GM23338 (cell line): ENCODE measurements around the gene RHOT1. TPM values are rescaled to one million over a fixed set of nuclear protein-coding genes. Genes with fewer than 3 reads are reported as not detected.

Experiments
- ATAC-seq: fragments of 200-7000 bp; cut with Tn5 transposase; 3 replicates; pipeline ENCODE4 v1.9.1; 2020
- DNase-seq: peaks from one replicate; pipeline ENCODE4 v3.0.0-alpha.2; 2015; ENCODE audit warnings: low spot score
- H2AFZ ChIP-seq: fragments of 200-600 bp; sonication (generic); 2 replicates; pipeline ENCODE4 v1.8.0; 2016; ENCODE audit warnings: antibody characterized with exemption, mild to moderate bottlenecking, moderate library complexity
- H3F3A ChIP-seq: fragments of 200-600 bp; sonication (generic); replicated peaks from 2 replicates; pipeline ENCODE4 v1.8.0; 2017; ENCODE audit warnings: antibody characterized with exemption, mixed run types, low read depth
- H3K27ac ChIP-seq: fragments of 200-600 bp; sonication (generic); 2 replicates; pipeline ENCODE4 v1.6.1; 2016; ENCODE audit warnings: low read depth
- H3K27me3 ChIP-seq: fragments of 200-600 bp; sonication (generic); 2 replicates; pipeline ENCODE4 v1.8.0; 2016; ENCODE audit warnings: mild to moderate bottlenecking, mixed run types, moderate library complexity; ENCODE audit not compliant: insufficient read depth
- H3K36me3 ChIP-seq: fragments of 200-600 bp; sonication (generic); 2 replicates; pipeline ENCODE4 v1.8.0; 2016; ENCODE audit warnings: mild to moderate bottlenecking; ENCODE audit not compliant: insufficient read depth
- H3K4me1 ChIP-seq: fragments of 200-600 bp; sonication (generic); 2 replicates; pipeline ENCODE4 v1.8.0; 2016; ENCODE audit warnings: mild to moderate bottlenecking, moderate library complexity; ENCODE audit not compliant: insufficient read depth
- H3K4me2 ChIP-seq: fragments of 200-600 bp; sonication (generic); 2 replicates; pipeline ENCODE4 v1.7.1; 2017; ENCODE audit warnings: mixed run types
- H3K4me3 ChIP-seq: fragments of 200-600 bp; sonication (generic); 2 replicates; pipeline ENCODE4 v1.6.1; 2016; ENCODE audit warnings: mixed run types
- H3K79me2 ChIP-seq: fragments of 200-600 bp; sonication (generic); replicated peaks from 2 replicates; pipeline ENCODE4 v1.8.0; 2017; ENCODE audit warnings: mild to moderate bottlenecking; ENCODE audit not compliant: insufficient read depth
- H3K9me2 ChIP-seq: fragments of 200-600 bp; sonication (generic); 2 replicates; pipeline ENCODE4 v1.8.0; 2017; ENCODE audit not compliant: insufficient read depth
- H4K20me1 ChIP-seq: fragments of 200-600 bp; sonication (generic); replicated peaks from 2 replicates; pipeline ENCODE4 v1.8.0; 2017; ENCODE audit warnings: mild to moderate bottlenecking; ENCODE audit not compliant: insufficient read depth
- H3K27ac Mint-ChIP-seq: 2 replicates; pipeline ENCODE4 v1.8.0; 2020; ENCODE audit warnings: inconsistent platforms, mild to moderate bottlenecking, moderate library complexity, mixed read lengths
- H3K27me3 Mint-ChIP-seq: 3 replicates; pipeline ENCODE4 v1.8.0; 2022; ENCODE audit warnings: low read depth, mild to moderate bottlenecking, moderate library complexity, mixed read lengths, inconsistent platforms; ENCODE audit not compliant: insufficient read depth, poor library complexity
- H3K36me3 Mint-ChIP-seq: 3 replicates; pipeline ENCODE4 v1.8.0; 2021; ENCODE audit warnings: low read depth, mild to moderate bottlenecking, inconsistent platforms, moderate library complexity, mixed read lengths
- H3K4me1 Mint-ChIP-seq: 3 replicates; pipeline ENCODE4 v1.8.0; 2020; ENCODE audit warnings: mild to moderate bottlenecking, inconsistent platforms, mixed read lengths
- H3K4me3 Mint-ChIP-seq: 3 replicates; pipeline ENCODE4 v1.8.0; 2021; ENCODE audit warnings: moderate library complexity, mild to moderate bottlenecking, inconsistent platforms, mixed read lengths
- H3K9me3 Mint-ChIP-seq: 3 replicates; pipeline ENCODE4 v1.8.0; 2020; ENCODE audit warnings: moderate library complexity, mild to moderate bottlenecking, inconsistent platforms, mixed read lengths
- CREB1 ChIP-seq: fragments of 250-450 bp; sonication (Bioruptor Pico); IDR thresholded peaks from 2 replicates; pipeline ENCODE4 v1.5.0; 2020; ENCODE audit warnings: low read depth, mild to moderate bottlenecking, moderate library complexity
- ETS1 ChIP-seq: IDR thresholded peaks from 2 replicates; pipeline ENCODE4 v1.6.1; 2016; ENCODE audit warnings: antibody characterized with exemption
- EZH2 ChIP-seq: fragments of 200-600 bp; sonication (generic); IDR thresholded peaks from one replicate; pipeline ENCODE4 v1.8.0; 2017; ENCODE audit warnings: antibody characterized with exemption, mild to moderate bottlenecking, low read depth; ENCODE audit not compliant: unreplicated experiment
- EZH2phosphoT487 ChIP-seq: fragments of 200-600 bp; sonication (generic); IDR thresholded peaks from one replicate; pipeline ENCODE4 v1.8.1; 2018; ENCODE audit warnings: antibody characterized with exemption; ENCODE audit not compliant: unreplicated experiment
- JUNB ChIP-seq: IDR thresholded peaks from one replicate; pipeline ENCODE4 v1.6.1; 2016; ENCODE audit warnings: antibody characterized with exemption; ENCODE audit not compliant: unreplicated experiment
- NANOG ChIP-seq: IDR thresholded peaks from 2 replicates; pipeline ENCODE4 v1.6.1; 2016; ENCODE audit warnings: antibody characterized with exemption, borderline replicate concordance
- POLR2AphosphoS5 ChIP-seq: IDR thresholded peaks from 2 replicates; pipeline ENCODE4 v1.6.1; 2016; ENCODE audit warnings: antibody characterized with exemption, low read depth
- STAT1 ChIP-seq: IDR thresholded peaks from one replicate; pipeline ENCODE4 v1.6.1; 2016; ENCODE audit warnings: antibody characterized with exemption; ENCODE audit not compliant: unreplicated experiment
- ZNF114 ChIP-seq: fragments of 250-450 bp; sonication (Bioruptor Pico); IDR thresholded peaks from 2 replicates; pipeline ENCODE4 v1.5.0; 2020; ENCODE audit warnings: mild to moderate bottlenecking, moderate library complexity
- ZNF331 ChIP-seq: fragments of 250-450 bp; sonication (Bioruptor Pico); IDR thresholded peaks from 2 replicates; pipeline ENCODE4 v1.5.0; 2020; ENCODE audit warnings: low read depth, mild to moderate bottlenecking, moderate library complexity
- ZNF462 ChIP-seq: fragments of 250-450 bp; sonication (Bioruptor Pico); IDR thresholded peaks from 2 replicates; pipeline ENCODE4 v1.5.0; 2020; ENCODE audit warnings: mild to moderate bottlenecking, moderate library complexity
- polyA plus RNA-seq: library from polyadenylated mRNA; unstranded; fragments of >200 nt; fragmentation: Nextera tagmentation; extraction: Ambion mirVana; gene quantifications from 2 replicates; pipeline ENCODE4 v1.2.1, GENCODE V29; 2016
- total RNA-seq: library from RNA; depleted of rRNA; stranded (reverse); fragments of >200 nt; shearing (Covaris generic); gene quantifications from 2 replicates; pipeline ENCODE4 v1.2.3, GENCODE V29; 2014
- TF ChIP-seq, protein P1 (sequence below): IDR thresholded peaks from one replicate; pipeline ENCODE4 v1.6.1; 2018; ENCODE audit warnings: antibody characterized with exemption; ENCODE audit not compliant: unreplicated experiment

RHOT1 gene
- total and polyA plus RNA-seq, 2 experiments from 2014 or later, result 40.8 to 53.5 TPM

DNA sequence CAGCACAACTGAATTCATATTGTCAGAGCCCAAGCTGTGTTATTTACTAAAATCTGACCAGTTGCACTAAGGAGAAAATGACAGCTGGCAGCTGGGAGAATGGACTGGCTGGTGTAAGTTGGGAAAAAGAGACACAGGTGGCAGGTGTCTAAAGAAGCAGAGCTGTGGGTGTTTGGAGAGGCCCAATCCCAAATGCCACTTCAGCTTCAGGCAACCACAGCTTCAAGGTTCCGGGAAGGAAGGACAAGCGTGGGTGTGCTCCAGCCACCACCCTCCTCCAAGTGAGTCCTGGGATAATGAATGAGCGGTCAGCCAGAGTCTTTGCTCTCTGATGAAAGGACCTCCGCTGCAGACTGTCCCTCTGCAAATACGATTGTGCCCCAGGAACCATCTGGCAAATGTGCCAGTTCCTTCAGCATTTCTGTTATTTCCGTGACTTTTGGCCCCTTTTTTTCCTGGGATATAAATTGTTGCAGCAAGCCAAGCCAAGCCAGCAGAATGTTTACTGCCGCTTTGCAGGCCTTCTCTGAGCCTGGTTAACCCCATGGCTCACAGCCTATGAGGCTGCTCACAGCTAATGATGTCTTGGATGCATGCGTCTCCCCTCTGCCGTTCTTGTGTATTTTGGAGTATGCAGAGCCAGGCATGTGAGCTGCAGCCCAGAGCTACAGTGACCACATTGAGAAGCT is 113.9 kb downstream of the RHOT1 start:
- Mint-ChIP-seq H3K9me3 (no peaks in the 10 kb centered on the region), H3K4me3 (no peak overlapping the region), H3K36me3 (no peaks in the 10 kb centered on the region), H3K27me3 (peaks cover 10% of the 10 kb centered on the region), H3K4me1 (peaks cover 25% of the 10 kb centered on the region), H3K27ac (no peak overlapping the region)
- TF ChIP-seq EZH2phosphoT487, result no peak
- Histone ChIP-seq H3K36me3 (no peaks in the 10 kb centered on the region), H3K27me3 (no peaks in the 10 kb centered on the region), H4K20me1 (no peaks in the 10 kb centered on the region), H3K4me2 (no peak overlapping the region), H3K79me2 (no peaks in the 10 kb centered on the region), H3K27ac (no peak overlapping the region), H3K4me1 (peaks cover 14% of the 10 kb centered on the region), H3K9me2 (no peaks in the 10 kb centered on the region), H2AFZ (no peak overlapping the region), H3F3A (peaks cover 19% of the 10 kb centered on the region), H3K4me3 (no peak overlapping the region)
- ATAC-seq (no peak), DNase-seq (no peak)

GRCh38 chr17:32256701-32257019 is 114.4 kb downstream of the RHOT1 start:
- H3F3A ChIP-seq, result peaks cover 19% of the 10 kb centered on the region
- no peaks in the 10 kb centered on the region for H3K9me2 ChIP-seq
- ATAC-seq, result no peak
- no peaks in the 10 kb centered on the region for H3K36me3 Mint-ChIP-seq
- H3K27me3 ChIP-seq, result no peaks in the 10 kb centered on the region
- DNase-seq, result no peak
- no peaks in the 10 kb centered on the region for H3K79me2 ChIP-seq
- peaks cover 14% of the 10 kb centered on the region for H3K4me1 ChIP-seq
- no peak overlapping the region for H3K27ac ChIP-seq
- H3K4me1 Mint-ChIP-seq, result peaks cover 29% of the 10 kb centered on the region
- no peak overlapping the region for H2AFZ ChIP-seq
- peaks cover 11% of the 10 kb centered on the region for H3K27me3 Mint-ChIP-seq
- no peak overlapping the region for H3K4me3 Mint-ChIP-seq
- no peaks in the 10 kb centered on the region for H4K20me1 ChIP-seq
- no peaks in the 10 kb centered on the region for H3K9me3 Mint-ChIP-seq
- no peak overlapping the region for H3K4me3 ChIP-seq
- no peaks in the 10 kb centered on the region for H3K36me3 ChIP-seq
- H3K27ac Mint-ChIP-seq, result no peak overlapping the region
- no peak overlapping the region for H3K4me2 ChIP-seq
- TF ChIP-seq ZNF331 (CRISPR knock-in tag) (no peak), ETS1 (no peak), POLR2AphosphoS5 (no peak), ZNF114 (no peak), ZNF462 (CRISPR knock-in tag) (no peak), EZH2 (no peak), JUNB (no peak), CREB1 (CRISPR knock-in tag) (no peak), NANOG (no peak), STAT1 (no peak)
- TF ChIP-seq, protein P1, sequence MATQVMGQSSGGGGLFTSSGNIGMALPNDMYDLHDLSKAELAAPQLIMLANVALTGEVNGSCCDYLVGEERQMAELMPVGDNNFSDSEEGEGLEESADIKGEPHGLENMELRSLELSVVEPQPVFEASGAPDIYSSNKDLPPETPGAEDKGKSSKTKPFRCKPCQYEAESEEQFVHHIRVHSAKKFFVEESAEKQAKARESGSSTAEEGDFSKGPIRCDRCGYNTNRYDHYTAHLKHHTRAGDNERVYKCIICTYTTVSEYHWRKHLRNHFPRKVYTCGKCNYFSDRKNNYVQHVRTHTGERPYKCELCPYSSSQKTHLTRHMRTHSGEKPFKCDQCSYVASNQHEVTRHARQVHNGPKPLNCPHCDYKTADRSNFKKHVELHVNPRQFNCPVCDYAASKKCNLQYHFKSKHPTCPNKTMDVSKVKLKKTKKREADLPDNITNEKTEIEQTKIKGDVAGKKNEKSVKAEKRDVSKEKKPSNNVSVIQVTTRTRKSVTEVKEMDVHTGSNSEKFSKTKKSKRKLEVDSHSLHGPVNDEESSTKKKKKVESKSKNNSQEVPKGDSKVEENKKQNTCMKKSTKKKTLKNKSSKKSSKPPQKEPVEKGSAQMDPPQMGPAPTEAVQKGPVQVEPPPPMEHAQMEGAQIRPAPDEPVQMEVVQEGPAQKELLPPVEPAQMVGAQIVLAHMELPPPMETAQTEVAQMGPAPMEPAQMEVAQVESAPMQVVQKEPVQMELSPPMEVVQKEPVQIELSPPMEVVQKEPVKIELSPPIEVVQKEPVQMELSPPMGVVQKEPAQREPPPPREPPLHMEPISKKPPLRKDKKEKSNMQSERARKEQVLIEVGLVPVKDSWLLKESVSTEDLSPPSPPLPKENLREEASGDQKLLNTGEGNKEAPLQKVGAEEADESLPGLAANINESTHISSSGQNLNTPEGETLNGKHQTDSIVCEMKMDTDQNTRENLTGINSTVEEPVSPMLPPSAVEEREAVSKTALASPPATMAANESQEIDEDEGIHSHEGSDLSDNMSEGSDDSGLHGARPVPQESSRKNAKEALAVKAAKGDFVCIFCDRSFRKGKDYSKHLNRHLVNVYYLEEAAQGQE, result no peak
